PC-3 (cell line): ENCODE measurements around the gene PRKRIP1.

ENCODE experiments used
- EZH2 ChIP-seq: fragments of 300-600 bp; sonication (generic); IDR thresholded peaks from one replicate; pipeline ENCODE4 v1.6.1; 2017; ENCODE audit warnings: antibody characterized with exemption, mild to moderate bottlenecking, low read length; ENCODE audit not compliant: unreplicated experiment
- EZH2phosphoT487 ChIP-seq: fragments of 300-600 bp; sonication (generic); IDR thresholded peaks from 2 replicates; pipeline ENCODE4 v1.6.1; 2018; ENCODE audit warnings: mild to moderate bottlenecking, antibody characterized with exemption, low read length, borderline replicate concordance
- TF ChIP-seq, protein P1 (sequence below): fragments of 300-600 bp; sonication (generic); conservative IDR thresholded peaks from 2 replicates; pipeline ENCODE4 v1.5.1; 2017; ENCODE audit warnings: antibody characterized with exemption, low read depth, mild to moderate bottlenecking, low read length

DNA sequence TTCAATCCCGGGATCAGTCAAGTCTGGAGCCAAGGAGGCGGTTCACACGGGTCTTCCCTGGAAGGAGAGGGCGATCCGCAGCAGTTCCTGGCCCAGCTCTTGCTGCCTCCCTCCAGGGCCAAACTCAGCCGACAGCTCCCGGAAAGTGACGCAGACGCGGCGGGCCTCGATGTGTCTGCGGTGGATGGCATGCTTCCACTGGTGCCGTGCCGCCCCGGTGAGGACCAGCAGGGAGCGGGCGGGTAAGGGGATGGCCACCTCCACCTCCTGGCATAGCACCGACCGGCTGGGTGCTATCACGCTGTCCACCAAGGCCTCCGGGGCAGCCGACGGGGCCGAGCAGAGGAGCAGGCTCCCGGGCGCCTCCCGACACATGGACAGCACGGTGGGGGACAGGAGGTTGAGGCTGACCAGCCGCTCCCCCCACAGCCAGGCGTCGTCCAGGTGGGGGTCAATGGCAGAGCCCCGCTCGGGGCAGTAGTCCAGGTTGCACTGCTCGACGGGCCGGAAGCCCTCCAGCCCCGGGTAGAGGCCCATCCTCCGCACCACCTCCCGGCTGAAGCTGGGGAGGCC is 61.3 kb downstream of the PRKRIP1 start:
- TF ChIP-seq, protein P1, sequence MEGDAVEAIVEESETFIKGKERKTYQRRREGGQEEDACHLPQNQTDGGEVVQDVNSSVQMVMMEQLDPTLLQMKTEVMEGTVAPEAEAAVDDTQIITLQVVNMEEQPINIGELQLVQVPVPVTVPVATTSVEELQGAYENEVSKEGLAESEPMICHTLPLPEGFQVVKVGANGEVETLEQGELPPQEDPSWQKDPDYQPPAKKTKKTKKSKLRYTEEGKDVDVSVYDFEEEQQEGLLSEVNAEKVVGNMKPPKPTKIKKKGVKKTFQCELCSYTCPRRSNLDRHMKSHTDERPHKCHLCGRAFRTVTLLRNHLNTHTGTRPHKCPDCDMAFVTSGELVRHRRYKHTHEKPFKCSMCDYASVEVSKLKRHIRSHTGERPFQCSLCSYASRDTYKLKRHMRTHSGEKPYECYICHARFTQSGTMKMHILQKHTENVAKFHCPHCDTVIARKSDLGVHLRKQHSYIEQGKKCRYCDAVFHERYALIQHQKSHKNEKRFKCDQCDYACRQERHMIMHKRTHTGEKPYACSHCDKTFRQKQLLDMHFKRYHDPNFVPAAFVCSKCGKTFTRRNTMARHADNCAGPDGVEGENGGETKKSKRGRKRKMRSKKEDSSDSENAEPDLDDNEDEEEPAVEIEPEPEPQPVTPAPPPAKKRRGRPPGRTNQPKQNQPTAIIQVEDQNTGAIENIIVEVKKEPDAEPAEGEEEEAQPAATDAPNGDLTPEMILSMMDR: no peak
- TF ChIP-seq EZH2phosphoT487 (no peak), EZH2 (no peak)
